Measurements from ENCODE around the gene ATP1B2.

ATP1B2 gene

DNA sequence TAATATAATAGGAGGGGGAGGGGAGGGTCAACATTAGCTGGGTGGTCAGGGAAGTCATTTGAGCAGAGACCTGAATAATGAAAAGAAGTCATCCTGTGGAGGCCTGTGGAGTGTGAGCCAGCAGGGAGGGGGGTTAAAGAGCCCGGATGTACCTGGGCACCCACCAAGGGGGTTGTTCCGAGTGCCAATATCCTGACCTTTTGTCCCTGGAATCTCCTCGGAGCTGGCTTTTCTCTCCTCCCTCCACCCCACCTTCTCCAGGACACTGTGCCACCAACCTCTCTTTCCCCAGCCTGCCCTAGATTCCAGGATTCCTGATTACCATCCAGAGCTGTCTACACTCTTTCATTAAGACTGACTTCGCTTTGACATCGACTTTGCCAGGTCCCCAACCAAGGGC, 14.6 kb upstream of the ATP1B2 start:
- DNase-seq: no peak

DNA sequence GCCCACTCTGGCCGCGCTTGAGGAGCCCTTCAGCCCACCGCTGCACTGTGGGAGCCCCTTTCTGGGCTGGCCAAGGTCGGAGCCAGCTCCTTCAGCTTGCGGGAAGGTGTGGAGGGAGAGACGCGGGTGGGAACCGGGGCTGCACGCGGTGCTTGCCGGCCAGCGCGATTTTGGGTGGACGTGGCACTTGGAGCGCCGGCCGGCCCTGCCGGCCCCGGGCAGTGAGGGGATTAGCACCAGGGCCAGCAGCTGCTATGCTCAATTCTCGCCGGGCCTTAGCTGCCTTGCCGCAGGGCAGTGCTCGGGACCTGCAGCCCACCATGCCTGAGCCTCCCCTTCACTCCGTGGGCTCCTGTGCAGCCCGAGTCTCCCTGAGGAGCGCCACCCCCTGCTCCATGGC, 9.9 kb upstream of the ATP1B2 start:
- DNase-seq: no peak

DNA sequence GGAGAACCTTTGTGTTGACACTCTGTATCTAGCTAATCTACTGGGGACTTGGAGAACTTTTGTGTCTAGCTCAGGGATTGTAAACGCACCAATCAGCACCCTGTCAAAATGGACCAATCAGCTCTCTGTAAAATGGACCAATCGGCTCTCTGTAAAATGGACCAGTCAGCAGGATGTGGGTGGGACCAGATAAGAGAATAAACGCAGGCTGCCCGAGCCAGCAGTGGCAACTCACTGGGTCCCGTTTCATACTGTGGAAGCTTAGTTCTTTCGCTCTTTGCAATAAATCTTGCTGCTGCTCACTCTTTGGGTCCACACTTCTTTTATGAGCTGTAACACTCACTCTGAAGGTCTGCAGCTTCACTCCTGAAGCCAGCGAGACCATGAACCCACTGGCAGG, 9.1 kb upstream of the ATP1B2 start:
- DNase-seq: peak; percentile 26

DNA sequence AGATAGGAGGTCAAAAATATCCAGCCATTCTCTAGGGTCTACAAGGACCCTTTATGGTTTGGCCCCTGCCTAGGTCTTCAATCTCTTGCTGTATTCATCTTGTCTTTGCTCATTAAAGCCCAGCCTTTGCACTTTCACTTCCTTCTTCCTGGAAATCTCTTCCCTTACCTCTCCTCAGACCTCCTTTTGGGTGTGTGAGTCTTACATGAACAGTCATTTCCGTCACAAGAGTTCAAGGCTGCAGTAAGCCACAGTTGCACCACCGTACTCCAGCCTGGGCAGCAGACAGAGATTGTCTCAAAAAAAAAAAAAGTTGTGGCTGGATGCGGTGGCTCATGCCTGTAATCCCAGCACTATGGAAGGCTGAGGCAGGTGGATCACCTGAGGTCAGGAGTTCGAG, 6.0 kb upstream of the ATP1B2 start:
- peak; percentile 41 for DNase-seq

DNA sequence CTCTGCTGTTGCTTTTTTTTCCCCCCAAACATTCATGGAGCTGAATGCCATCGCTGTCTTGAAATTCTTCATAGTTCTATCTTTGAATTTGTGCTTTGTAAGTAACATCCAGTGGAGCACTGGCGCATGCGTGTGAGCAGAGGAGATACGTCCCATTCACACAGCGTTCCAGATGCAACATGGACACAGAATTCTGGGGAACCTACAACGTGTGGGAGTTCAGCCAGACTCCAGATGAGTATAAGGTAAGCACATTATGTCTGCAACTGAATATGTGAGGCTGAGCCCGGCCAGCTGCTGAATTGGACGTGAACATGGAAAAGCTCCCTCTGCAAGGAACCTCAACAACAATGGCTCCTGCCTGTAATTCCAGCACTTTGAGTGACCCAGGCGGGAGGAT, 4.3 kb upstream of the ATP1B2 start:
- DNase-seq: no peak

DNA sequence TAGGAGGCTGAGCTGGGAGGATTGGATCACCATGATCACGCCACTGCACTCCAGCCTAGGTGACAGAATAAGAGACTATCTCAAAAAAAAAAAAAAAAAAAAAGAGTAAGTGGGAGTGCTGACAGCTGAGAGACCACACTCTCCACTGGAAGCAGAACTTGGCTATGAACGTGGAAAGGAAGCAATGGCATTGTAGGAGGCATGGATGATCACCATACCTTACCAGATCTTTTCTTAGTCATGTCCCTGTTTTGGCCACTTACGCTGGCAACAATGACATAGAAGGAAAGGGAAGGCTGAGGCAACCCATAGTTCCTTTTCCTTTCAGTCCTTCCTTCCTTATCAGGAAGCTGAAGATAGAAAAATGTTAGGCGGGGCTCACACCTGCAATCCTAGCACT, 3.7 kb upstream of the ATP1B2 start:
- peak; percentile 67 for DNase-seq

DNA sequence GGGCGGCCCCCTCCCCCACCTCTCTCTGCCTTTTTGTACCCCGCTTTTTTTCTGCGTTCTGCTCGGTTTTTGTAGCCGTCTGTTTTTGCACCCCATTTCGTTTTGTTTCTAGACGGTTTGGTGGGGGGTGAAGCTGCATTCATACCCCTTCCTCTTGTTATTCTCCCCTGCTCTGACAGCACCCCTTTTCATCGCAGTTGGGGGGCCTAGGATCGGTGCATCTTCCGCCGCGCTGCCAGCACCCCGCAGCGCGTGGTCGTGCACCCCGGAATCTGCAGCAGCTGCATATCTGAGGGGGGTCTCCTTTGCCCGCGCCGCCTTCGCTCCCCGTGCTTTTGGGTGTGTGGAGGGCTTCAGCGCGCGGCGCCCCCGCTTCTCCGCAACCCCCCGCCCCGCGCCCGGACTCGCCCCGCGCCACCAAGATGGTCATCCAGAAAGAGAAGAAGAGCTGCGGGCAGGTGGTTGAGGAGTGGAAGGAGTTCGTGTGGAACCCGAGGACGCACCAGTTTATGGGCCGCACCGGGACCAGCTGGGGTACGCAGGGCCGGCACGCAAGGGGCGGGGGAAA, 455 bp downstream of the ATP1B2 start:
- no peak for DNase-seq

DNA sequence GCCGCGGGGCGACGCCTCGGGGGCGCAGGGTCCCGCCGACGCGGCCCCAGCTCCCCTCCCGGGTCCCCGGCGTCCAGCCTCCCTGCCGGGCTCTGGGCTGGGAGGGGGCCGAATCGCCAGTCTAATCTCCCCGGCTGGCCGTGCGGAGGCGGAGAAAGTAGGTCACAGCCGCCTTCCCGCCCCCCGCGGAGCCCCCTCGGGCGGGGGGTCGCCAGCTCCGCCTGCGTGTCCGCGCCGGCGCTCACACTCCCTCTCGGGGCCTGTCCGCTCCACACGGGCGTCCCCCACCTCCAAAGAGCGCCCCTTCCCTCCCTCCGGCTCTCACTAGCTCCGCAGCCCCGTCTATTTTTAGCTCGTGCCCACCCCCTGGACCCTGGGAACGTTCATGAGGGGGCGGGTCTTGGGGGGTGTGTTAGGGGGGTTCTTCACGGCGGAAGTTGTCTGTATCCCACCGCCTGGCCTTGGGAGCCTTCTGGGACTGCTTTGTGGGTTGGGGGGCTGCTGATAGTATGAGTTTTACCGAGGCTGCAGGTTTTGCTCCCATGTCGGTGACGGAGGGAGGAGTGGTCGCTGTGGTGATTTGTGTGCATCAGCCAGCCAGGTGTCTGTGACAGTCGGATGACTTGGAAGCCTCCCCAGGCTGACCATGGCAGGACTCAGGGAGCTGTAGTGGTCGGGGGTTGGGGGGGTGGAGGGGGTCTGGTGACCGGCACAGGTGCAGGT, 1.1 kb downstream of the ATP1B2 start:
- no peak for DNase-seq

DNA sequence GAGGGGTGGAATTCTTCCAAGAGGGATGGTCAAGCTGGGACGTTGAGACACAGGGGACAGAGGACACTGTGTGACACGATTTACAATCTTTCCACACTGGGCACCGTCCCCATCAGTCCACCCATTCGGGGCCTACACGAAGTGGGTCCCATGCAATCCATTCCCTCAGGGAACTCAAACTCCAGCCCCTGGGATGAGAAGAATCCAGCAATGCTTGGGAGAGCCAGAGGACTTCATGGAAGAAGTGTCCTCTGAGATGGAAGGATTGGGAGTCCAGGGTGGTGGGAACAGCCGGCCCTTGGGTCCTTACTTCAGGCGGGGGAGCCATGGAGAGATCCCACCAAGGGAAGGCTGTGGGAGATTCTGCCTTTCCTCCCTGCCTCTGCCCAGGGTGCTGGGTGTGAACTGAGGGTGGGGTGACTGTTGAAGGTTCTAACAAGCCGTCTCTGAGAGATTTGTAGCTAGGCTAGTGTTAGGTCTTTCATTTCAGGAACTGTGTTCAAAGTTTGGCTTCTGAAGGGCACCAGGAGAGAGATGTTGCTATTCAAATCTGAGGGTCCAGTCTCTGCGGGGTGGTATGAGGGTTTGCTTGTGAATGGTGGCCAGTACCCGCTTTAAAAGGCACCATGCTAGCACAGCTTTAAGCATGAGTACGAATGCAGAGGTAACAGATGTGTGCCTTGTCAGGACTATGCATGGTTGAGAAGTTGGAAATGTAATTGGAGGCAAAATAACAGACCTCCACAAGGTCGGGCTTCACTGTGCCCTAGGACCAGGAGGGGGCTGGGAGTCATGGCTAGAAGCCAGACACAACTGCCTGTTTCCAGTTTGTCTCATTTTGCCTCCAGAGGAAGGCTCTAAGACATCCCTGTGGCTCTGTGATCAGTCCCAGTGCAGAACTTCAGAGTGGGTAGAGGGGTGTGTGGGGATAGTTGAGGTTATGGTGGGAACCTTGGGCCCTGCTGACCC, 1.9 kb downstream of the ATP1B2 start:
- DNase-seq: no peak

DNA sequence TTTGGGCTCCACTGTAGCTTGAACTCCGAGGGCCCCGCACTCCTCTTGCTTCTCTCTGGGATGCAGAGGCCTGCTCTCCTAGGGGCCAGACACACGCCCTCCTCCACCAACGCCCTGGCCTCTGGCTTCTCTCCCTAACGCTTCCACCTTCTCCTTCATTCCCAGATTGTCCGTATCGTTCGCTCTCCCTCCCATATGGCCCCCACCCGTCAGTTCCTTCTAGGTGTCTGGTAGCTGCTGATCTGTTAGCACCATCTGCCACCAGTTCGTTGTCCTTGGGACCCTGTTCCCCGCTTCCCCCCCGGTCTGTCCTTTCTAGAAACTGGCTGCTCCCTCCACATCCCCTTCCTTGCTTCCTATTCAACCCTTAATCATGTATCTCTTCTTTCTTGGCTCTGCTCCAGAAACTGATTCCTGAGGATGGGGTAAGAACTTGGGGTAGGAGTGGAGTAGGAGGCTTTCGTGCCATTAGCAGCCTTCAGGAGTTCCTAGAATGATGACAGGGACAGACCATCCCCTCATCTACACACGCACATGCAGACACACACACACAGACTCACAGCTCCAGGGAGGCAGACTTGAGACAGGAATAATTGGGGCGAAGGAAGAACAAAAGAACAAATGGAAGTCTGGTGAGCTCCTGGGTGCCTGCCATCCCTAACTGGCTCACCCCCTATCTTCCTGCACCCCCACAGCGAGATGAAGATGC, 4.3 kb downstream of the ATP1B2 start:
- DNase-seq: no peak

DNA sequence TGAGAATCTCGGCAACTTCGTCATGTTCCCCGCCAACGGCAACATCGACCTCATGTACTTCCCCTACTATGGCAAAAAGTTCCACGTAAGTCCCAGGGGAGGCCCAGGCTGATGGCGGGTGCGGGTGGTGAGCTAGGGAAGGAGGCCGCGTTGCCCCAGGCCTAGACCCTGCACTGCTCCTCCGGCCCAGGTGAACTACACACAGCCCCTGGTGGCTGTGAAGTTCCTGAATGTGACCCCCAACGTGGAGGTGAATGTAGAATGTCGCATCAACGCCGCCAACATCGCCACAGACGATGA, 4.8 kb downstream of the ATP1B2 start:
- DNase-seq: no peak

DNA sequence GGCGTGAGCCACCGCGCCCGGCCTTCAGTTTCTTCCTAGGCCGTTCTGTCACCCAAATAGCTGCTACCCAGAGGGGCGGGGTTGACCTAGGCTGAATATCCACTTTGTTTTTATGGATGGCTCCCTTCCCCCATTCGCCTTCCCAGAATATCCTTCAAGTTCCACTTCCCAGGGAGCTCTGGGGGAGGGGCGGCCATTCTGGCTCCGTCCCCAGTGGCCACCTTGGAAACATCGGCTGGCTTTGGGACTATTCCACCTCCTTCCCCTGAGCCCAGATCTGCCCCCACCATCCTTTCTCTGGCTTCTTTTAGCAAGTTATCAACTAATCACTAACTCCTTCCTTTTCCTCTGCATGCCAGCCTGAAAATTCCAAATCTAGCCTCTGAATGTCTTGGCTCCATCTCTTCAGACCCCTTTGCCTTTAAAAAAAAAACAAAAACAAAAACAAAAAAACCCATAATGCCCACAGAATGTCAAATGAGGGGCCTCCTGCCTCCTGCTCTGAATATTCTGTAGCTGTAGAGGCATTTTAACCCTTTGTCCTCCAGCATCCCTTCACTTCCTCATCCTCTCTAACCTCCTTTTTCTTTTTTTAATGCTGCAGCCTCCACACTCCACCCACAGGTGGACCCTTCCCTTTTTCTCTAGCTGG, 6.4 kb downstream of the ATP1B2 start:
- no peak for DNase-seq

DNA sequence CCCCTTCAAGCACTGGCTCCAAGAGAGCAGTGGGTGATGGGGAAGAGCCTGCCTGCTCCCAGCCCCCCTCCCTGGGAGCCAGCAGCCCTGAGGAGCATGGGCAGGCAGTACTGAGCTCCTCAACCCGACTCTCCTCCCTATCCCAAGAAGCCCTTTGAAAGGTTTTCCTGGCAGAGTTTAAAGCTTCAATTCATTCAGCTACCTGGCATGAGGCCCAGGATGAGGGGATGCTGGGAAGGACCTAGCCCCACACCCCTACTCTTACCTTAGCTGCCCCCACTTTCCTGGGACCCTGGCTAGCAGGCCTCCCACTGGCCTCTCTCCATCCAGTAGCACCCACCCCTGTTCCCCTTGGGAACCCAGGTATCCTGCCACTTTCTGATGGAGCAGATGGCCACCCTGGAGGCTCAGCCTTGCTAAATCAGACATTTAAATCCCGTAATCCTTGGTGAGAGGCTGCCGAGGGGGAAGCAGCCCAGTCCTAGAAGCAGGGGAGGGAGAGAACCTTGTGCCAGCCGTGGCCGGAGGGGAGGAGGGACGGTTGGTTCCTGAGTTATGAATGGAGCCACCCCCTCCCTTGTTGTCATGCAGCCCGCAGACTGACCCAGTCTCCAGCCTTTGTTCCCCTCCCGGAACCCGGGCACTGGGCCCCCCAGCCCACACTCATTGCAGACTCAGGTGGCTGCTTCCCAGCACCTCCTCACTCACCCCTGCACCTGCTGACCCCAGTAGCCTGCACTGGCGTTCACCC, 17.1 kb downstream of the ATP1B2 start:
- no peak for DNase-seq

DNA sequence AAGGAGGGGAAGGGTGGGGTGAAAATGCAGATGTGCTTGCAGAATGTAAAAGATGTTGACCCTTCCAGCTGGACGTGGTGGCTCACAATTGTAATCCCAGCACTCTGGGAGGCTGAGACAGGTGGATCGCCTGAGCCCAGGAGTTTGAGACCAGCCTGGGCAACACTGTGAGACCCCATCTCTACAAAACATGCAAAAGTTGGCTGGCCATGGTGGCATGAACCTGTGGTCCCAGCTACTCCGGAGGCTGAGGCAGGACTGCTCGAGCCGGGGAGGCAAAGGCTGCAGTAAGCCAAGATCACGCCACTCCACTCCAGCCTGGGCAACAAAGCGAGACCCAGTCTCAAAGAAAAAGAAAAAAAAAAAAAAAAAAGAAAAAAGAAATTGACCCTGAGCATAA, 17.8 kb downstream of the ATP1B2 start:
- DNase-seq: no peak

DNA sequence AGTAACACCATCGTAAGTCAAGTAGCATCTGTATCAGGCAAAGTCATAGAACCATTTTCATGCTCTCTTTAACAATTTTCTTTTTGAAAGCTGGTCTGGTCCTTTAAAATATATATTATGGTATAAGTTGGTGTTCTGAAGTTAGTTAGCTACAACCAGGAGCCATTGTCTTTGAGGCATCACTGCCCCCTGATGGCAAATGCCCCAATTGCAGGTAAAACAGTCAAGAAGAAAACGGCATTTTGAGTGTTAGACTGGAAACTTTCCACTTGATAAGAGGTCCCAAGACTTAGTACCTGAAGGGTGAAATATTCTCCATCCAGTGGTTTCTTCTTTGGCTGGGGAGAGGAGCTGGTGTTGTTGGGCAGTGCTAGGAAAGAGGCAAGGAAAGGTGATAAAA, 22.5 kb downstream of the ATP1B2 start:
- peak; percentile 73 for DNase-seq

DNA sequence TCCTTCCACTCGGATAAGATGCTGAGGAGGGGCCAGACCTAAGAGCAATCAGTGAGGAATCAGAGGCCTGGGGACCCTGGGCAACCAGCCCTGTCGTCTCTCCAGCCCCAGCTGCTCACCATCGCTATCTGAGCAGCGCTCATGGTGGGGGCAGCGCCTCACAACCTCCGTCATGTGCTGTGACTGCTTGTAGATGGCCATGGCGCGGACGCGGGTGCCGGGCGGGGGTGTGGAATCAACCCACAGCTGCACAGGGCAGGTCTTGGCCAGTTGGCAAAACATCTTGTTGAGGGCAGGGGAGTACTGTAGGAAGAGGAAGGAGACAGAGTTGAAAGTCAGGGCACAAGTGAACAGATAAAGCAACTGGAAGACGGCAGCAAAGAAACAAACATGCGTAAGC, 24.2 kb downstream of the ATP1B2 start:
- DNase-seq: no peak

DNA sequence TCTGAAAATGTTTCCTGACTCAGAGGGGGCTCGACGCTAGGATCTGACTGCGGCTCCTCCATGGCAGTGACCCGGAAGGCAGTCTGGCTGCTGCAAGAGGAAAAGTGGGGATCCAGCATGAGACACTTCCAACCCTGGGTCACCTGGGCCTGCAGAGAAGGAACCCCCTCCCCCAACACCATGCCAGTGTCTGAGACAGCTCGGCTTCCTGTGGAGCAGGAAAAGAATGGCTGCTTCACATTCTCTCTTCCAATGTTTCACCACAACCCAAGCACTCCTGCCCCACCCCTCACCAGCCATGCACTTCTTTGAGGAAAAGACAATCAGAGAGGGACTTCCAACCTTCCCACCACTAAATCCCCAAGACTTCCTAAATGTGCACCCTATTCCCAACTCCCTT, 25.8 kb downstream of the ATP1B2 start:
- DNase-seq: no peak

DNA sequence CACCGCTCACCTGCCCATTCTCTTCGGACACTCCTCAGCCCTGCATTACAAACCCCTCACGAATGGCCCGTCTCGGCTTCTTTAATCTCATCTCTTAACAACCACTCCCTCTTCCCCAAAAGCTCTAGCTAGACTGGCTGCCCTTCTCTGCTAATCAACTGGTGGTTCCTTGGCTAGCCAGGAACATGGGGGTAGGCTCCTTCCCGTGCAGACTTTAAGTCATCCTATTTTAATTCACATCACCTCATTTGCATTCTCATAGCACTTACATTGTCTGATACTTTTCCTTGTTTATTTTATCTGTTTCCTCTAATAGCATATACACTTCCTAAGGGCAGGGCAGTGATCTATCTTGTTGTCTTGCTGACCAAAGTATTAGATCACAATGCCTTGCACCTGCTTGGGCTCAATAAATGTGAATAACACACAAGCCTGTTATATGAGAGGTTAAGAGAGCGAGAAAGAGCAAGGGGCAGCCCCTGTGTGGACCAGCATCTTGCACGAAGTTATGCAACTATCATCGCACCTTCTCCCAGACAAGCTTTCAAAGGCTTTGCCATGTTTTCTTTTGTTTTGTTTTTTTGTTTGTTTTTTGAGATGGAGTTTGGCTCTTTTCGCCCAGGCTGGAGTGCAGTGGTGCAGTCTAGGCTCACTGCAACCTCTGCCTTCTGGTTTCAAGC, 26.8 kb downstream of the ATP1B2 start:
- DNase-seq: no peak

DNA sequence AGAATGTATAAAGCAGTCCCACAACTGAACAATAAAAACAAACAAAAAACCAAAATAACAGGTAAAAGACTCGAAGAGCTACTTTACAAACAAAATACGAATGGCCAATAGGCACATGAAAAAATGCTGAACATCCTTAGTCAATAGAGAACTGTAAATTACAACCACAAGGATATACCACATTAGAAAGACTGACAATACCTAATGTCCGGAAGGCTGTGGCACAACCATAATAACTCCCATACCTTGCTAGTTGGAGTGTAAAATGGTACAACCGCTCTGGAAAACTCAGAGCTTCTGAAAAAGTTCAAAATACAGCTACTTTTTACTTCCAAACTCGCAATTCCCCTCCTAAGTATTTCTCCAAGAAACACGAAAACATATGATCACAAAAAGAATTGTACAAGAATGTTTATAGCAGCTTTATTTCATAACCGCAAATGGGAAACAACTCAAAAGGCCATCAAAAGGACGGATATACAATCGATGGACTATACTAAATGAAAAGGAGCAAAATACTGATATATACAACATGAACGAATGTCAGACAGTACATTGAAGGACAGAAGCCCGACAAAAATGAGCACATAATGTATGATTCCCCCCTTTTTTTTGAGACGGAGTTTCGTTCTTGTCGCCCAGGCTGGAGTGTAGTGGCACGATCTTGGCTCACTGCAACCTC, 34.3 kb downstream of the ATP1B2 start:
- DNase-seq: peak; percentile 54

DNA sequence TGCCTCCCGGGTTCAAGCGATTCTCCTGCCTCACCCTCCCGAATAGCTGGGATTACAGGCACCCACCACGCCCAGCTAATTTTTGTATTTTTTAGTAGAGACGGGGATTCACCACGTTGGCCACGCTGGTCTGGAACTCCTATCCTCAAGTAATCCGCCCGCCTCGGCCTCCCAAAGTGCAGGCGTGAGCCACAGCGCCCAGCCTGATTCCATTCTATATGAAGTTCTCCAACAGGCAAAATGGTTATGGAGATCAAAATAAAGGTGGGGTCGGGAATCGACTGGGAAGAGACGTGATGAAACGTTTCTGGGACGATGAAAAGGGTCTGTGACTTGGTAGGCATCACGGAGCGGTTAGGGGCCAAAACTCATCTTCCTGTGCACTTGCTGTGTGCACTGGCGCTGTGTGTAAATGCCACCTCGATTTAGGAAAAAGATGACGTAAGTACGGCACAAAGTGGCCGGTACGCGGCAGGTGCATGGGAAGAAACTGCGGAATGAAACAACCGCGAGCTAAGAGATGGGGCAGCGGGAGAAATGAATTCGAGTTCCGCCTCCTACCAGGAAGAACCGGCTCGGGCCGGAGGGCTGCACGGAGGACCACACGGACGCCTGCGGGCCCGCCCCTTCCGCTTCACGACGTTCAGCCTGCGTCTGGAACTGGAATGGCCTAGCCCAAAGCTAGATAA, 35.0 kb downstream of the ATP1B2 start:
- DNase-seq: peak; percentile 98
